NB4 (cell line): ENCODE data around the gene GSTM4.

Source experiments
- CTCF ChIP-seq: IDR thresholded peaks from one replicate; pipeline ENCODE4 v1.5.1; 2012; ENCODE audit warnings: low read depth, low read length
- MAX ChIP-seq: IDR thresholded peaks from 2 replicates; pipeline ENCODE4 v1.6.1; 2011; ENCODE audit warnings: low read depth, low read length

- TF ChIP-seq CTCF = no peak
- no peak for TF ChIP-seq MAX
These were observed 13.5 kb downstream of the GSTM4 start for GRCh38 chr1:109669246-109669948.
